SK-N-SH treated with all-trans-retinoic acid at 6 μM for 48 hours (cell line): ENCODE data around the gene FBXO42.

Experiments
- ATAC-seq: fragments of 200-7000 bp; cut with Tn5 transposase; 3 replicates; pipeline ENCODE4 v1.9.1; 2020; ENCODE audit warnings: mild to moderate bottlenecking, moderate library complexity
- BACH2 ChIP-seq: fragments of 250-450 bp; sonication (Bioruptor Pico); IDR thresholded peaks from 2 replicates; pipeline ENCODE4 v1.9.0; 2021; ENCODE audit warnings: mild to moderate bottlenecking, borderline replicate concordance
- CREB5 ChIP-seq: fragments of 250-450 bp; sonication (Bioruptor Pico); IDR thresholded peaks from 2 replicates; pipeline ENCODE4 v1.5.1; 2020; ENCODE audit warnings: low read depth, mild to moderate bottlenecking, moderate library complexity
- CSDC2 ChIP-seq: fragments of 250-450 bp; sonication (Bioruptor Pico); IDR thresholded peaks from 2 replicates; pipeline ENCODE4 v1.5.0; 2020; ENCODE audit warnings: mild to moderate bottlenecking, moderate library complexity
- CSRNP3 ChIP-seq: fragments of 250-450 bp; sonication (Bioruptor Pico); IDR thresholded peaks from 2 replicates; pipeline ENCODE4 v1.5.1; 2021; ENCODE audit warnings: mild to moderate bottlenecking, moderate library complexity
- ESRRG ChIP-seq: fragments of 250-450 bp; sonication (Bioruptor Pico); IDR thresholded peaks from 2 replicates; pipeline ENCODE4 v1.6.1; 2021; ENCODE audit warnings: mild to moderate bottlenecking
- GLIS3 ChIP-seq: fragments of 250-450 bp; sonication (Bioruptor Pico); IDR thresholded peaks from 2 replicates; pipeline ENCODE4 v1.5.0; 2020; ENCODE audit warnings: mild to moderate bottlenecking, moderate library complexity
- OSR1 ChIP-seq: fragments of 250-450 bp; sonication (Bioruptor Pico); IDR thresholded peaks from 2 replicates; pipeline ENCODE4 v1.8.0; 2022; ENCODE audit warnings: moderate library complexity, mild to moderate bottlenecking, inconsistent platforms
- PATZ1 ChIP-seq: fragments of 250-450 bp; sonication (Bioruptor Pico); IDR thresholded peaks from 2 replicates; pipeline ENCODE4 v1.8.0; 2020; ENCODE audit warnings: mild to moderate bottlenecking, moderate library complexity, borderline replicate concordance
- POU6F1 ChIP-seq: fragments of 250-450 bp; sonication (Bioruptor Pico); IDR thresholded peaks from 2 replicates; pipeline ENCODE4 v1.8.0; 2021; ENCODE audit warnings: low read depth, mild to moderate bottlenecking, moderate library complexity, borderline replicate concordance
- PPARA ChIP-seq: fragments of 250-450 bp; sonication (Bioruptor Pico); IDR thresholded peaks from 2 replicates; pipeline ENCODE4 v1.5.0; 2020; ENCODE audit warnings: mild to moderate bottlenecking, borderline replicate concordance
- RARB ChIP-seq: fragments of 250-450 bp; sonication (Bioruptor Pico); IDR thresholded peaks from 2 replicates; pipeline ENCODE4 v1.8.0; 2021; ENCODE audit warnings: mild to moderate bottlenecking, moderate library complexity
- SNAI2 ChIP-seq: fragments of 250-450 bp; sonication (Bioruptor Pico); IDR thresholded peaks from 2 replicates; pipeline ENCODE4 v1.5.0; 2020; ENCODE audit warnings: mild to moderate bottlenecking, moderate library complexity
- TCF4 ChIP-seq: fragments of 250-450 bp; sonication (Bioruptor Pico); IDR thresholded peaks from 2 replicates; pipeline ENCODE4 v1.8.0; 2021; ENCODE audit warnings: mild to moderate bottlenecking, moderate library complexity, borderline replicate concordance
- TOX ChIP-seq: fragments of 250-450 bp; sonication (Bioruptor Pico); IDR thresholded peaks from 2 replicates; pipeline ENCODE4 v1.8.0; 2021; ENCODE audit warnings: mild to moderate bottlenecking, moderate library complexity, borderline replicate concordance
- TSHZ2 ChIP-seq: fragments of 250-450 bp; sonication (Bioruptor Pico); IDR thresholded peaks from 2 replicates; pipeline ENCODE4 v1.5.0; 2020; ENCODE audit warnings: mild to moderate bottlenecking, moderate library complexity
- ZC3H10 ChIP-seq: fragments of 250-450 bp; sonication (Bioruptor Pico); IDR thresholded peaks from 2 replicates; pipeline ENCODE4 v1.5.1; 2021; ENCODE audit warnings: mild to moderate bottlenecking, moderate library complexity
- ZFP3 ChIP-seq: fragments of 250-450 bp; sonication (Bioruptor Pico); IDR thresholded peaks from 2 replicates; pipeline ENCODE4 v1.5.0; 2020; ENCODE audit warnings: mild to moderate bottlenecking, moderate library complexity
- ZFP30 ChIP-seq: fragments of 450-650 bp; formaldehyde crosslinking; IDR thresholded peaks from 2 replicates; pipeline ENCODE4 v1.5.0; 2022; ENCODE audit warnings: mild to moderate bottlenecking, moderate library complexity
- ZNF70 ChIP-seq: fragments of 450-650 bp; formaldehyde crosslinking; IDR thresholded peaks from 2 replicates; pipeline ENCODE4 v1.5.0; 2020; ENCODE audit warnings: mild to moderate bottlenecking, moderate library complexity
- ZNF8 ChIP-seq: fragments of 450-650 bp; formaldehyde crosslinking; IDR thresholded peaks from 2 replicates; pipeline ENCODE4 v1.5.0; 2020; ENCODE audit warnings: mild to moderate bottlenecking, moderate library complexity

The FBXO42 gene

GRCh38 chr1:16296643-16297042 lies 55.6 kb downstream of the FBXO42 start:
- ATAC-seq, result no peak
- TF ChIP-seq ZC3H10 (CRISPR knock-in tag), result no peak
- no peak for TF ChIP-seq OSR1 (CRISPR knock-in tag)
- no peak for TF ChIP-seq PPARA (CRISPR knock-in tag)
- no peak for TF ChIP-seq TOX
- no peak for TF ChIP-seq CSDC2
- no peak for TF ChIP-seq GLIS3 (CRISPR knock-in tag)
- TF ChIP-seq SNAI2 (CRISPR knock-in tag), result no peak
- TF ChIP-seq CSRNP3 (CRISPR knock-in tag), result no peak
- TF ChIP-seq TSHZ2, result no peak
- no peak for TF ChIP-seq ZNF8 (CRISPR knock-in tag)
- TF ChIP-seq ESRRG (CRISPR knock-in tag), result no peak
- TF ChIP-seq ZFP3 (CRISPR knock-in tag), result no peak
- TF ChIP-seq ZNF70 (CRISPR knock-in tag), result no peak
- no peak for TF ChIP-seq POU6F1 (CRISPR knock-in tag)
- no peak for TF ChIP-seq RARB
- no peak for TF ChIP-seq BACH2
- no peak for TF ChIP-seq TCF4 (CRISPR knock-in tag)
- no peak for TF ChIP-seq PATZ1 (CRISPR knock-in tag)

- no peak for ATAC-seq
- TF ChIP-seq ZFP3 (CRISPR knock-in tag) (no peak), ZNF8 (CRISPR knock-in tag) (no peak), TCF4 (CRISPR knock-in tag) (no peak), OSR1 (CRISPR knock-in tag) (no peak), CSDC2 (no peak), POU6F1 (CRISPR knock-in tag) (no peak), GLIS3 (CRISPR knock-in tag) (no peak), ZFP30 (CRISPR knock-in tag) (no peak), ZNF70 (CRISPR knock-in tag) (no peak), BACH2 (no peak), TOX (no peak), PPARA (CRISPR knock-in tag) (no peak), ZC3H10 (CRISPR knock-in tag) (no peak), TSHZ2 (no peak), CREB5 (CRISPR knock-in tag) (no peak), PATZ1 (CRISPR knock-in tag) (no peak)
- TF ChIP-seq, all 23 proteins: peak for 0
Measured at GRCh38 chr1:16294219-16295212, 57.8 kb downstream of the FBXO42 start.
